Measurements from ENCODE around the gene TRIM62. TPM values are rescaled to one million over a fixed set of nuclear protein-coding genes. Genes with fewer than 3 reads are reported as not detected.

The TRIM62 gene
- total RNA-seq, 1 donor from 2014 or later = 10.8 TPM

DNA sequence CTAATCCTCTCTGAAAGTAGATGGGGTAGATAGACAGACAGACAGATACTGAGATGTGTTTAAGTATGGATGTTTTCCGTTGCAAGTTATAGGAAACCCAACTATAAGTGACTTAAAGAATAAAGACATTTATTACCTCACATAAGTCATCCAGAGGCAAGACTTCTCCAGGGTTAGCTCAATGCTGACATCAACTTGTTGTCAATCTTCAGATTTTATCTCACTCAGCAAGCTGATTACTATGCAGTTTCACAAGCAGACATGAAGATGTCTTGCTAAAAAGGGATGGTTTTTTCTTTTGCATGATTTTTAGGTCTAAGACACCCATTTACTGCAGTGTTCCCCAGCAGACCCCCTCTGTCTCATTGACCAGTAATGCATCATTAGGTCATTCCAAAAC lies 43.7 kb upstream of the TRIM62 start:
- Histone ChIP-seq H3K36me3 (ENCODE audit: insufficient read depth, low read length) (no peaks in the 10 kb centered on the region), H3K79me2 (ENCODE audit: insufficient read depth, low read length) (no peaks in the 10 kb centered on the region), H3K4me1 (ENCODE audit: insufficient read depth, low read length) (no peaks in the 10 kb centered on the region), H3K9ac (ENCODE audit: low read length) (no peak overlapping the region), H3K4me3 (ENCODE audit: insufficient read depth, low read depth, low read length) (no peak overlapping the region), H3K27ac (ENCODE audit: low read depth, low read length) (no peak overlapping the region), H4K20me1 (ENCODE audit: insufficient read depth, low read length) (no peaks in the 10 kb centered on the region), H2AFZ (ENCODE audit: low read depth, low read length) (no peak overlapping the region), H3K27me3 (ENCODE audit: insufficient read depth, low read length) (peaks cover 5% of the 10 kb centered on the region), H3K4me2 (ENCODE audit: low read length) (no peak overlapping the region), H3K9me3 (ENCODE audit: insufficient read depth, low read depth, low read length) (peaks cover 3% of the 10 kb centered on the region)
- Mint-ChIP-seq H3K27ac (ENCODE audit: unreplicated experiment) (no peak overlapping the region), H3K4me3 (ENCODE audit: unreplicated experiment) (no peak overlapping the region), H3K36me3 (ENCODE audit: low read depth, unreplicated experiment) (no peaks in the 10 kb centered on the region), H3K27me3 (ENCODE audit: low read depth, unreplicated experiment) (peaks cover 20% of the 10 kb centered on the region), H3K9me3 (ENCODE audit: unreplicated experiment) (peaks cover 5% of the 10 kb centered on the region), H3K4me1 (ENCODE audit: low read depth, unreplicated experiment) (peaks cover 12% of the 10 kb centered on the region)
- DNase-seq (ENCODE audit: low read depth) (no peak), FAIRE-seq (no peak)
- no peak for TF ChIP-seq EZH2 (IDR thresholded peaks at IDR 0.05; ENCODE audit: insufficient read depth, low read length)
- TF ChIP-seq, protein P1, sequence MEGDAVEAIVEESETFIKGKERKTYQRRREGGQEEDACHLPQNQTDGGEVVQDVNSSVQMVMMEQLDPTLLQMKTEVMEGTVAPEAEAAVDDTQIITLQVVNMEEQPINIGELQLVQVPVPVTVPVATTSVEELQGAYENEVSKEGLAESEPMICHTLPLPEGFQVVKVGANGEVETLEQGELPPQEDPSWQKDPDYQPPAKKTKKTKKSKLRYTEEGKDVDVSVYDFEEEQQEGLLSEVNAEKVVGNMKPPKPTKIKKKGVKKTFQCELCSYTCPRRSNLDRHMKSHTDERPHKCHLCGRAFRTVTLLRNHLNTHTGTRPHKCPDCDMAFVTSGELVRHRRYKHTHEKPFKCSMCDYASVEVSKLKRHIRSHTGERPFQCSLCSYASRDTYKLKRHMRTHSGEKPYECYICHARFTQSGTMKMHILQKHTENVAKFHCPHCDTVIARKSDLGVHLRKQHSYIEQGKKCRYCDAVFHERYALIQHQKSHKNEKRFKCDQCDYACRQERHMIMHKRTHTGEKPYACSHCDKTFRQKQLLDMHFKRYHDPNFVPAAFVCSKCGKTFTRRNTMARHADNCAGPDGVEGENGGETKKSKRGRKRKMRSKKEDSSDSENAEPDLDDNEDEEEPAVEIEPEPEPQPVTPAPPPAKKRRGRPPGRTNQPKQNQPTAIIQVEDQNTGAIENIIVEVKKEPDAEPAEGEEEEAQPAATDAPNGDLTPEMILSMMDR (IDR thresholded peaks at IDR 0.05; ENCODE audit: insufficient read depth, low read depth, low read length) = no peak

DNA sequence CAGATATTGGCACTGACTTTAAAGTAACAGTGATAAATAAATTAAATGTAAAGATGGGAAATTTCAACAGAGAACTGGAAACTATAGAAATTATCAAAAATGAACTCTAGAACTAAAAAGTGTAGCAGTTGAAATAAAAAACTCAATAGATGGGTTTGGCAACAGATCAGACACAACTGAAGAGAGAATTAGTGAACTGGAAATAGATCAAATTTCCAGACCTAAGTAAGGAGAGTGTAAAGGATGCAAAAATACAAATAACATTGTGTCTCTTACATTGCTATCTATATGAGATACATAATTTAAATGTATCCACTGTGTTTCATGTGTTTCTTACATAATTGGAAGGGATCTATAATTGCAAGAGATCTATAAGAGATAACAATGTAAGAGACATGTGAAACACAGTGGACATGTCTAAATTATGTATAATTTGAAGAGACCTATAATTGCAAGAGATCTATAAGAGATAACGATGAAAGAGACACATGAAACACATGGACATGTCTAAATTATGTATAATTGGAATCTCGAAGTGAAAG lies 42.4 kb upstream of the TRIM62 start:
- Histone ChIP-seq H3K36me3 (ENCODE audit: insufficient read depth, low read length) (no peaks in the 10 kb centered on the region), H3K79me2 (ENCODE audit: insufficient read depth, low read length) (no peaks in the 10 kb centered on the region), H3K27me3 (ENCODE audit: insufficient read depth, low read length) (no peaks in the 10 kb centered on the region), H3K9ac (ENCODE audit: low read length) (no peak overlapping the region), H2AFZ (ENCODE audit: low read depth, low read length) (no peak overlapping the region), H3K4me1 (ENCODE audit: insufficient read depth, low read length) (peaks cover 8% of the 10 kb centered on the region), H4K20me1 (ENCODE audit: insufficient read depth, low read length) (no peaks in the 10 kb centered on the region), H3K4me3 (ENCODE audit: insufficient read depth, low read depth, low read length) (no peak overlapping the region), H3K27ac (ENCODE audit: low read depth, low read length) (no peak overlapping the region), H3K9me3 (ENCODE audit: insufficient read depth, low read depth, low read length) (peaks cover 3% of the 10 kb centered on the region), H3K4me2 (ENCODE audit: low read length) (no peak overlapping the region)
- Mint-ChIP-seq H3K27me3 (ENCODE audit: low read depth, unreplicated experiment) (peaks cover 20% of the 10 kb centered on the region), H3K9me3 (ENCODE audit: unreplicated experiment) (peaks cover 5% of the 10 kb centered on the region), H3K4me1 (ENCODE audit: low read depth, unreplicated experiment) (peaks cover 16% of the 10 kb centered on the region), H3K36me3 (ENCODE audit: low read depth, unreplicated experiment) (no peaks in the 10 kb centered on the region), H3K4me3 (ENCODE audit: unreplicated experiment) (no peak overlapping the region), H3K27ac (ENCODE audit: unreplicated experiment) (no peak overlapping the region)
- no peak for FAIRE-seq
- DNase-seq (ENCODE audit: low read depth) = no peak
- TF ChIP-seq, protein P1 (IDR thresholded peaks at IDR 0.05; ENCODE audit: insufficient read depth, low read depth, low read length) = no peak
- no peak for TF ChIP-seq EZH2 (IDR thresholded peaks at IDR 0.05; ENCODE audit: insufficient read depth, low read length)

DNA sequence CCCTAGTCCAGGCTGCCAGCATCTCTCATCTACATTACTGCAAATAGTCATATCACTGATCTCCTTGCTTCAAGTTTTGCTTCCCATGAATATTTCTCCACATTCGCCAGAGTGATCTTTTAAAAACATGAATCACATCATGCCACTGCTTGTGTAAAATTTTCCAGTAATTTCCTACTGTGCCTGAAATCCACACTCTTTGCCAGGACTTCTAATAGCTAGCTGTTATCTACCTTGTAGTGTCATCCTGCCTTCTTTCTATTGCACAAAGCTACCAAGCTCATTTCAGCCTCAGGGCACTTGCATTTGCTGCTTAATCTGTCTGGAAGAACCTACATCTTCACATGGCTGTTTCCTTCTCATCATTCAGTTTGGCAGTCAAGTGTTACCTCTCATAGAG lies 40.5 kb upstream of the TRIM62 start:
- peaks cover 3% of the 10 kb centered on the region for H3K9me3 ChIP-seq (ENCODE audit: insufficient read depth, low read depth, low read length)
- H3K4me3 ChIP-seq (ENCODE audit: insufficient read depth, low read depth, low read length) = no peak overlapping the region
- Mint-ChIP-seq H3K27ac (ENCODE audit: unreplicated experiment) (no peak overlapping the region), H3K4me3 (ENCODE audit: unreplicated experiment) (no peak overlapping the region), H3K9me3 (ENCODE audit: unreplicated experiment) (peaks cover 3% of the 10 kb centered on the region), H3K4me1 (ENCODE audit: low read depth, unreplicated experiment) (peaks cover 10% of the 10 kb centered on the region), H3K36me3 (ENCODE audit: low read depth, unreplicated experiment) (no peaks in the 10 kb centered on the region), H3K27me3 (ENCODE audit: low read depth, unreplicated experiment) (peaks cover 5% of the 10 kb centered on the region)
- H4K20me1 ChIP-seq (ENCODE audit: insufficient read depth, low read length) = no peaks in the 10 kb centered on the region
- no peak overlapping the region for H3K9ac ChIP-seq (ENCODE audit: low read length)
- FAIRE-seq = no peak
- no peak overlapping the region for H3K4me2 ChIP-seq (ENCODE audit: low read length)
- no peaks in the 10 kb centered on the region for H3K36me3 ChIP-seq (ENCODE audit: insufficient read depth, low read length)
- H3K27ac ChIP-seq (ENCODE audit: low read depth, low read length) = no peak overlapping the region
- H2AFZ ChIP-seq (ENCODE audit: low read depth, low read length) = no peak overlapping the region
- TF ChIP-seq EZH2 (IDR thresholded peaks at IDR 0.05; ENCODE audit: insufficient read depth, low read length) = no peak
- TF ChIP-seq, protein P1 (IDR thresholded peaks at IDR 0.05; ENCODE audit: insufficient read depth, low read depth, low read length) = no peak
- H3K27me3 ChIP-seq (ENCODE audit: insufficient read depth, low read length) = no peaks in the 10 kb centered on the region
- no peak for DNase-seq (ENCODE audit: low read depth)
- H3K79me2 ChIP-seq (ENCODE audit: insufficient read depth, low read length) = no peaks in the 10 kb centered on the region
- H3K4me1 ChIP-seq (ENCODE audit: insufficient read depth, low read length) = peaks cover 8% of the 10 kb centered on the region

Measured in astrocyte (in vitro differentiated cells and primary cell).